Fibroblast of skin of abdomen (primary cell): ENCODE results near the gene ZNF28.
A peak's percentile ranks its signal among the peaks of the same experiment; 100 is the strongest.
"Not testable (repeated sequence)": the region's sequence is repeated elsewhere in the genome, so short reads cannot be mapped to it uniquely, and the experiment has no call there.

Experiments
- DNase-seq: peaks from one replicate; pipeline ENCODE4 v3.0.0-alpha.2; 2013

The ZNF28 gene

DNA sequence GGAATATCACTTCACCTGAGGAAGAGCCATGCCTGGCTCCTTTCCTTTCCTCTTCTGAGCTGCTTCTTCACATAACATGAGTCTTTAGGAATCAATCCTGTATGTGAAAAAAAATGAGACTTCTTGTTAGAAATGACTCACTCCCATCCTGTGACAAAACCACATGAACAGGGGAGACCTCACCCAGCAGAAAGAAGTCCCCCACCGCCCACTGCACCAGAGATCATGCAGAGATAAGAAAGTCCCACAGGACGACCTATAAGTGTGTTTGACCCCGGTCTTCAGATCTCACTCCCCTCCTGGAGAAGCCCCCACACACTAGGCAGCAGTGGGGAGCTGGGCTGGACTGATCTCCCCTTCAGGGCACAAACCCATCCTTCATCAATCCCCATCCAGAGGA is 42.6 kb downstream of the ZNF28 start:
- no peak for DNase-seq

GRCh38 chr19:52756447-52756846 is 65.0 kb downstream of the ZNF28 start:
- not testable (repeated sequence) for DNase-seq

GRCh38 chr19:52749780-52750179 is 71.7 kb downstream of the ZNF28 start:
- DNase-seq = no peak

DNA sequence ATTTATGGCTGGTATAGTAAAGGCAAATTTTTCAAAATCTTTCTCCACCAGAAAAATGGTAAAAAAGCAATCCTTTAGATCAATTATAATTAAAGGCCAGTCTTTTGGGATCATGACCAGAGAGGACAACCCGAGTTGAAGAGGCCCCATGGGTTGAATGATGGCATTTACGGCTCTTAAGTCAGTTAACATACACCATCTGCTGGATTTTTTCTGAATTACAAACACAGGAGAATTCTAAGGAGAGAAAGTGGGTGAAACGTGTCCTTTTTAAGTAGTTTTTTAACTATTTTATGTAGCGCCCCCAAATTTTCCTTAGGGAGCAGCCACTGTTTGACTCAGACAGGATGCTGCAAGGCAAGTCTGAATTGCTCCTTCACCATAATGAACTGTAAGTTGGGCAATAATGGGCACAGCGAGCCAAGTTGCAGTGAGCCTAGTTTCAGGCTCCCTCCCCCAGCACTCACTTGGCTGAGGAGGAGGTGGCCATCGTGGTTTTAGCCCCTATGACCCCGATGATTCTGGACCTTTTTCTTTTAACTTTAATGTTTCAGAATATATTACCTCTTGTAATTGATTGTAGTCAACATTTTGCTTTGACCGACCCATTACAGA is 73.0 kb downstream of the ZNF28 start:
- peak; percentile 13 for DNase-seq
